Measurements from ENCODE around the gene MAP3K21.

DNA sequence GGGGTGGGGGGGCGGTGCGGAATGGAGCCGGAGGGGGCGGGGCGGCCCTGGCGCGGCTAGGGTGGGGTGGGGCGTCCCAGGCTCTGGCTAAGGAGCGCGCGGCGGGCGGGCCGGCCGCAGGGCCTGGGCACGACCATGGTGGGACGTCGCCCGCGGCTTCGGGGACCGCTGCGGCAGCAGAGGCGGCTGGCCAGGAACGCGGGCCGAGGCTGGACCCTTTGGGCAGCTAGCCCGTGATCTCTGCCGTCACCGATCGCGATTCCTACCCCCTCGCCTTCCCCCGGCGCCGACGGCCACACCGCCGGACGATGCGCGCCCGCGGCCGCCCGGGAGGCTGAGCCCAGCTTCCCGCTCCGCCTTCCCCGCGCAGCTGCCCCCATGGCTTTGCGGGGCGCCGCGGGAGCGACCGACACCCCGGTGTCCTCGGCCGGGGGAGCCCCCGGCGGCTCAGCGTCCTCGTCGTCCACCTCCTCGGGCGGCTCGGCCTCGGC lies at the start of gene MAP3K21:
- TF ChIP-seq, protein P1, sequence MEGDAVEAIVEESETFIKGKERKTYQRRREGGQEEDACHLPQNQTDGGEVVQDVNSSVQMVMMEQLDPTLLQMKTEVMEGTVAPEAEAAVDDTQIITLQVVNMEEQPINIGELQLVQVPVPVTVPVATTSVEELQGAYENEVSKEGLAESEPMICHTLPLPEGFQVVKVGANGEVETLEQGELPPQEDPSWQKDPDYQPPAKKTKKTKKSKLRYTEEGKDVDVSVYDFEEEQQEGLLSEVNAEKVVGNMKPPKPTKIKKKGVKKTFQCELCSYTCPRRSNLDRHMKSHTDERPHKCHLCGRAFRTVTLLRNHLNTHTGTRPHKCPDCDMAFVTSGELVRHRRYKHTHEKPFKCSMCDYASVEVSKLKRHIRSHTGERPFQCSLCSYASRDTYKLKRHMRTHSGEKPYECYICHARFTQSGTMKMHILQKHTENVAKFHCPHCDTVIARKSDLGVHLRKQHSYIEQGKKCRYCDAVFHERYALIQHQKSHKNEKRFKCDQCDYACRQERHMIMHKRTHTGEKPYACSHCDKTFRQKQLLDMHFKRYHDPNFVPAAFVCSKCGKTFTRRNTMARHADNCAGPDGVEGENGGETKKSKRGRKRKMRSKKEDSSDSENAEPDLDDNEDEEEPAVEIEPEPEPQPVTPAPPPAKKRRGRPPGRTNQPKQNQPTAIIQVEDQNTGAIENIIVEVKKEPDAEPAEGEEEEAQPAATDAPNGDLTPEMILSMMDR (IDR thresholded peaks at IDR 0.05), result no peak
- TF ChIP-seq POLR2A (IDR thresholded peaks at IDR 0.05; ENCODE audit: low read depth), result no peak
- no peak for TF ChIP-seq EP300 (IDR thresholded peaks at IDR 0.05)
- TF ChIP-seq POLR2AphosphoS5 (IDR thresholded peaks at IDR 0.05), result no peak
